BLaER1 (cell line): Measurements from ENCODE around the gene CFTR.

Source experiments
- H3K27ac ChIP-seq: shearing (Covaris generic); formaldehyde crosslinking; 2 replicates; pipeline ENCODE4 v1.8.1; 2022
- H3K27me3 ChIP-seq: shearing (Covaris generic); formaldehyde crosslinking; 2 replicates; pipeline ENCODE4 v1.8.1; 2022
- H3K36me3 ChIP-seq: shearing (Covaris generic); formaldehyde crosslinking; 2 replicates; pipeline ENCODE4 v1.8.1; 2022
- H3K4me1 ChIP-seq: shearing (Covaris generic); formaldehyde crosslinking; 2 replicates; pipeline ENCODE4 v1.8.1; 2022
- H3K4me2 ChIP-seq: shearing (Covaris generic); formaldehyde crosslinking; 2 replicates; pipeline ENCODE4 v1.8.1; 2022
- H3K4me3 ChIP-seq: shearing (Covaris generic); formaldehyde crosslinking; 2 replicates; pipeline ENCODE4 v1.8.1; 2022
- H3K9ac ChIP-seq: shearing (Covaris generic); formaldehyde crosslinking; 2 replicates; pipeline ENCODE4 v1.8.1; 2022
- H3K9me3 ChIP-seq: shearing (Covaris generic); formaldehyde crosslinking; 2 replicates; pipeline ENCODE4 v1.8.1; 2022
- H4K20me1 ChIP-seq: shearing (Covaris generic); formaldehyde crosslinking; 2 replicates; pipeline ENCODE4 v1.8.1; 2022
- Cebpa-rat ChIP-seq: shearing (Covaris generic); IDR thresholded peaks from 2 replicates; pipeline ENCODE4 v1.8.1; 2022

CFTR gene

DNA sequence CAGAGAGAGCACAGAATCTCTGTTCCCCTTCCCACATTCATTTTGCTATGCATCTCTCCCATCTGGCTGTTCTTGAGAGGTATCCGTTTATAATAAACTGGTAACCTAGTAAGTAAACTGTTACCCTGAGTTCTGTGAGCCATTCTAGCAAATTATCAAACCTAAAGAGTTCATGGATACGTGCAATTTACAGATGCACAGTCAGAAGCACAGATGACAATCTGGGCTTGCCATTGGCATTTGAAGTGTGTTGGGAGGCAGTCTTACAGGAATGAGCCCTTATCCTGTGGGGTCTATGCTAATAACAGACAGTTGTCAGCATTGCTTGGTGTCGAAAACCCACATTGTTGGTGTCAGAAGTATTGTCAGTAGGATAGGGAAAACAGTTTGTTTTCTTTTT lies 151.8 kb downstream of the CFTR start:
- no peaks in the 10 kb centered on the region for H3K36me3 ChIP-seq
- no peak overlapping the region for H3K27ac ChIP-seq
- H3K27me3 ChIP-seq, result no peaks in the 10 kb centered on the region
- no peaks in the 10 kb centered on the region; the same call in 1 of the 2 replicates for H3K4me1 ChIP-seq
- TF ChIP-seq Cebpa-rat, result no peak
- H3K4me3 ChIP-seq, result no peak overlapping the region
- no peak overlapping the region for H3K9ac ChIP-seq
- no peaks in the 10 kb centered on the region for H3K9me3 ChIP-seq
- no peaks in the 10 kb centered on the region for H4K20me1 ChIP-seq
- H3K4me2 ChIP-seq, result no peak overlapping the region

GRCh38 chr7:117637937-117638336 lies 158.1 kb downstream of the CFTR start:
- Histone ChIP-seq H3K27me3 (no peaks in the 10 kb centered on the region), H3K4me3 (no peak overlapping the region), H3K9me3 (no peaks in the 10 kb centered on the region), H3K36me3 (no peaks in the 10 kb centered on the region), H3K9ac (no peak overlapping the region), H3K27ac (no peak overlapping the region), H3K4me2 (no peak overlapping the region), H3K4me1 (no peaks in the 10 kb centered on the region), H4K20me1 (no peaks in the 10 kb centered on the region)
- TF ChIP-seq Cebpa-rat, result no peak

DNA sequence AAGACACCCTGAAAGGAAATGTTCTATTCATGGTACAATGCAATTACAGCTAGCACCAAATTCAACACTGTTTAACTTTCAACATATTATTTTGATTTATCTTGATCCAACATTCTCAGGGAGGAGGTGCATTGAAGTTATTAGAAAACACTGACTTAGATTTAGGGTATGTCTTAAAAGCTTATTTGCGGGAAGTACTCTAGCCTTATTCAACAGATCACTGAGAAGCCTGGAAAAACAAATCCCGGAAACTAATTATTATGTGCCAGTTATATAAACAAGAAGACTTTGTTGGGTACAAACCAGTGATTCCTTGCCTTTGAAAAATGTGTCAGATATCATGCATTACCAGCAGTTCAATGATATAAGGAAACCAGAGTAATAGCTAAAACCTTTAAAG lies 160.1 kb downstream of the CFTR start:
- H3K36me3 ChIP-seq, result no peaks in the 10 kb centered on the region
- no peak overlapping the region for H3K9ac ChIP-seq
- H4K20me1 ChIP-seq, result no peaks in the 10 kb centered on the region
- H3K4me3 ChIP-seq, result no peak overlapping the region
- H3K4me1 ChIP-seq, result no peaks in the 10 kb centered on the region
- H3K9me3 ChIP-seq, result no peaks in the 10 kb centered on the region
- no peak overlapping the region for H3K4me2 ChIP-seq
- no peak for TF ChIP-seq Cebpa-rat
- no peaks in the 10 kb centered on the region for H3K27me3 ChIP-seq
- H3K27ac ChIP-seq, result no peak overlapping the region

- H3K27me3 ChIP-seq, result no peaks in the 10 kb centered on the region
- H3K4me1 ChIP-seq, result no peaks in the 10 kb centered on the region
- H3K4me2 ChIP-seq, result no peak overlapping the region
- no peaks in the 10 kb centered on the region for H3K9me3 ChIP-seq
- no peaks in the 10 kb centered on the region for H4K20me1 ChIP-seq
- no peak for TF ChIP-seq Cebpa-rat
- no peak overlapping the region for H3K27ac ChIP-seq
- no peak overlapping the region for H3K4me3 ChIP-seq
- no peaks in the 10 kb centered on the region for H3K36me3 ChIP-seq
- H3K9ac ChIP-seq, result no peak overlapping the region
These were observed 160.6 kb downstream of the CFTR start for GRCh38 chr7:117640465-117640864.

DNA sequence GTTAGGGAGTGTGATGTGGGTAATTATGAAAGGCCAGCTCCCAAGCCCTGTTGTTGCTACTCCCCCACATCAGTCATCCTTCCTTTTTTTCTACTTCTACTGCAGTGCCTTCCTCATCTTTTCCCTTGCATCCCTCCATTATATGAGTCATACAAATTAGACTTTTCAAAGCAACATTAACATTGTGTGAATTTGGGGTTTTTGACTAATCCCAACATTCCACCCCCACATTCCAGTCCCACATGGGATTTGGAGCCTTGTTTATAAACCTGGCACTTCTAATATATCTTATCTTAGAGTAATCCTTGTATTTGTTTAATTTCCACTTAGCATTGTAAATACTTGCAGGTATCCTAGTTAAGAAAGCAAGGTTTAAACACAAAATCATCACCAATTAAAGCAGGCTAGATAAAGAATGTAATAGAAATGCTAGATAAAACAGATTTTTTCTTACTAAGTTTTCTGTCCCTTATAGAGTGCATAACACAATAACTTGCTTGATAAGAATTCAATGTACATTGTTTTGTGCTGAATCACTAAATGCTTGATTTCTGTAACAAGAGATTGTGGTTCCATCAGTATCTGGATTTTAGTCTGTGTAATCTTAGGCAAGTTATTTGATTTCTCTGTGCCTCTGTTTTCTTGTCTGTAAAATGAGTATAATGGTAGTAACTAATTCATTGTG lies 165.8 kb downstream of the CFTR start:
- H3K9me3 ChIP-seq, result no peaks in the 10 kb centered on the region
- H3K4me2 ChIP-seq, result no peak overlapping the region
- no peaks in the 10 kb centered on the region for H3K27me3 ChIP-seq
- H3K4me3 ChIP-seq, result no peak overlapping the region
- no peaks in the 10 kb centered on the region for H3K36me3 ChIP-seq
- H3K9ac ChIP-seq, result no peak overlapping the region
- no peak overlapping the region for H3K27ac ChIP-seq
- H3K4me1 ChIP-seq, result no peaks in the 10 kb centered on the region
- H4K20me1 ChIP-seq, result no peaks in the 10 kb centered on the region
- no peak for TF ChIP-seq Cebpa-rat

GRCh38 chr7:117648203-117648866 lies 168.5 kb downstream of the CFTR start:
- H4K20me1 ChIP-seq, result no peaks in the 10 kb centered on the region
- no peak overlapping the region for H3K9ac ChIP-seq
- TF ChIP-seq Cebpa-rat, result no peak
- no peak overlapping the region for H3K4me2 ChIP-seq
- H3K27ac ChIP-seq, result no peak overlapping the region
- H3K4me3 ChIP-seq, result no peak overlapping the region
- H3K9me3 ChIP-seq, result no peaks in the 10 kb centered on the region
- H3K27me3 ChIP-seq, result no peaks in the 10 kb centered on the region
- no peaks in the 10 kb centered on the region for H3K4me1 ChIP-seq
- no peaks in the 10 kb centered on the region for H3K36me3 ChIP-seq

DNA sequence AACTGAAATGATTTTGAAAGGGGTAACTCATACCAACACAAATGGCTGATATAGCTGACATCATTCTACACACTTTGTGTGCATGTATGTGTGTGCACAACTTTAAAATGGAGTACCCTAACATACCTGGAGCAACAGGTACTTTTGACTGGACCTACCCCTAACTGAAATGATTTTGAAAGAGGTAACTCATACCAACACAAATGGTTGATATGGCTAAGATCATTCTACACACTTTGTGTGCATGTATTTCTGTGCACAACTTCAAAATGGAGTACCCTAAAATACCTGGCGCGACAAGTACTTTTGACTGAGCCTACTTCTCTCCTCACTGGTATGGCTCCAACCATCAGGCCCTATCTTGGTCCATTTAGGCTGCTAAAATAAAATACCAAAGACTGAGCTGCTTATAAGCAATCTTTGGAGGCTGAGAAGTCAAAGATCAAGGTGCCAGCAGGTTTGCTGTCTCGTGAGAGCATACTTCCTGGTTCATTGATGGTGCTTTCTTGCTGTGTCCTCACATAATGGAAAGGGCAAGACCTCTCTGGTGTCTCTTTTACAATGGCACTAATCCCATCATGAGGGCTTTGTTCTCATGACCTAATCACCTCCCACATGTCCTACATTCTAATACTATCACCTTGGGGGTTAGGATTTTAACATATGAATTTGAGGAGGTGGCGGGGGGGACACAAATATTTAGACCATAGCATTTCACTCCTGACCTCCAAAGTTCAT lies 173.3 kb downstream of the CFTR start:
- no peaks in the 10 kb centered on the region for H3K4me1 ChIP-seq
- no peaks in the 10 kb centered on the region for H3K36me3 ChIP-seq
- H3K4me3 ChIP-seq, result no peak overlapping the region
- H3K27me3 ChIP-seq, result no peaks in the 10 kb centered on the region
- H3K27ac ChIP-seq, result no peak overlapping the region
- H4K20me1 ChIP-seq, result no peaks in the 10 kb centered on the region
- TF ChIP-seq Cebpa-rat, result no peak
- no peaks in the 10 kb centered on the region for H3K9me3 ChIP-seq
- no peak overlapping the region for H3K4me2 ChIP-seq
- H3K9ac ChIP-seq, result no peak overlapping the region

DNA sequence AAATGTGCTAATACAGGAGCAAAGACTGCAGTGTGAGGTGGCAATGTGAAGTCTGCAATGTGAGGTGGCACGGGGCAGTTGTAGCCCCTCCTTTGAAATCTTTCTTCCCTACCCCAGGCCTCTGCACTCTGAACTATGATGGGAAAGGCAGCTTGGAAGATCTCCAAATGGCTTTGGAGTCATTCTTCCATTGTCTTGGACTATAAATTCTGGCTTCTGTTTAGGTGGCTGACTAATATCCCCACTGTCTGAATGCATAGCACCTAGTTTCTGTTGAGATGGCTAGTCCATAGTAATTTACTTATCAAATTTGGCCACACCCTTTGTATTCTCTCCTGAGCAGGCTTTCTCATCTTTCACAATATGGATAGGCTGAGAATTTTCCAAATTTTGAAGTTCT lies 175.0 kb downstream of the CFTR start:
- H3K9me3 ChIP-seq, result no peaks in the 10 kb centered on the region
- TF ChIP-seq Cebpa-rat, result no peak
- no peak overlapping the region for H3K9ac ChIP-seq
- no peaks in the 10 kb centered on the region for H3K36me3 ChIP-seq
- no peak overlapping the region for H3K4me2 ChIP-seq
- H4K20me1 ChIP-seq, result no peaks in the 10 kb centered on the region
- no peaks in the 10 kb centered on the region for H3K27me3 ChIP-seq
- H3K27ac ChIP-seq, result no peak overlapping the region
- H3K4me3 ChIP-seq, result no peak overlapping the region
- 0 out of 2 replicates have a peak, but pooled peaks cover 5% of the 10 kb centered on the region for H3K4me1 ChIP-seq

DNA sequence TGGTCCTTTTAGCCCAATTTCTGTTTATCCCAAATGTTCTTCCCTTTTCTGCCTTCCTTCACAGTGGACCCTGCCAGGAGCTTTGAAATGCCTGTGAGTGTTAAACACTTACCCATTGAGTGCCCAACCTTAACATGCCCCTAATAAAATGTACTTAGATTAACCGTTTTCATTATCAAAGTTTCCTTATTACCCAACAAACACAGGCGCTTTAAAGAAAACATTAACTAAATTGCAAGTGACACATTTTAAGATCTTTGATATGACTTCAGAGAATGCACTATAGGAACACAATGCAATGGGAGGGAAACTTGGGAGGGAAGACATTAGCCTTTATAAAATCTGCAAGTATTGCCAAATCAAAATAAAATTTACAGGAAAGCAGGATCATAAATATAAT lies 177.0 kb downstream of the CFTR start:
- H3K9ac ChIP-seq, result no peak overlapping the region
- TF ChIP-seq Cebpa-rat, result no peak
- no peak overlapping the region for H3K4me3 ChIP-seq
- H3K27ac ChIP-seq, result no peak overlapping the region
- no peaks in the 10 kb centered on the region for H3K36me3 ChIP-seq
- H3K9me3 ChIP-seq, result no peaks in the 10 kb centered on the region
- no peaks in the 10 kb centered on the region for H4K20me1 ChIP-seq
- 0 out of 2 replicates have a peak, but pooled peaks cover 5% of the 10 kb centered on the region for H3K4me1 ChIP-seq
- H3K4me2 ChIP-seq, result no peak overlapping the region
- H3K27me3 ChIP-seq, result no peaks in the 10 kb centered on the region

DNA sequence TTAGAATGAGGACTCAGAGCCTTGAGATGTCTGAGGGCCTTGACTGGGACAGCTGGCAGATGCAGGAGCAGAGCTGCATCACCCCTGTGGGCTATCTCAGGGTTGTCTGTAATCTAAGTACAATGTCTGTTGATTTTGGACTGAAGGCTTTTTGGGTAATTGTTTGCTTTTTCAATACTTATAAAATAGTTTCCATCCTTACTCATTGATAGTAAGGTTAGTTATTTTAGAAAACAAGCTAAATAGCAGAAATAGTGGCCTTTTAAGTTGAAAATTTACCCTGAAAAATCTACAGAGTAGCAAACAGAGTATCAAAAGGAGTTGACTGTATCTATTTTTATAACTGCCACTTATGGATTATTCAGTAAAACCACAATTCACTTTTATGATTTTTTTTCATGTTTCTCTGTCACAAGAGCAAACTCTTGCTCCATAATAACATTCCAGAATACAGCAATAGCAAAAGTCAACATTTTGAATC lies 179.7 kb downstream of the CFTR start:
- H3K4me3 ChIP-seq, result no peak overlapping the region
- no peaks in the 10 kb centered on the region for H3K36me3 ChIP-seq
- H3K4me1 ChIP-seq, result 0 out of 2 replicates have a peak, but pooled peaks cover 5% of the 10 kb centered on the region
- H3K4me2 ChIP-seq, result no peak overlapping the region
- no peak for TF ChIP-seq Cebpa-rat
- H3K27me3 ChIP-seq, result no peaks in the 10 kb centered on the region
- H4K20me1 ChIP-seq, result no peaks in the 10 kb centered on the region
- H3K9ac ChIP-seq, result no peak overlapping the region
- H3K9me3 ChIP-seq, result no peaks in the 10 kb centered on the region
- H3K27ac ChIP-seq, result no peak overlapping the region
